GM21515 (cell line): ENCODE measurements around the gene RPS26.
"Not testable (repeated sequence)": the region's sequence is repeated elsewhere in the genome, so short reads cannot be mapped to it uniquely, and the experiment has no call there.

Source experiments
- ATAC-seq: cut with Tn5 transposase; IDR thresholded peaks from one replicate; pipeline ENCODE4 v1.9.1; 2021; ENCODE audit not compliant: unreplicated experiment

The RPS26 gene

GRCh38 chr12:56074396-56074795 is 32.7 kb downstream of the RPS26 start:
- no peak for ATAC-seq

DNA sequence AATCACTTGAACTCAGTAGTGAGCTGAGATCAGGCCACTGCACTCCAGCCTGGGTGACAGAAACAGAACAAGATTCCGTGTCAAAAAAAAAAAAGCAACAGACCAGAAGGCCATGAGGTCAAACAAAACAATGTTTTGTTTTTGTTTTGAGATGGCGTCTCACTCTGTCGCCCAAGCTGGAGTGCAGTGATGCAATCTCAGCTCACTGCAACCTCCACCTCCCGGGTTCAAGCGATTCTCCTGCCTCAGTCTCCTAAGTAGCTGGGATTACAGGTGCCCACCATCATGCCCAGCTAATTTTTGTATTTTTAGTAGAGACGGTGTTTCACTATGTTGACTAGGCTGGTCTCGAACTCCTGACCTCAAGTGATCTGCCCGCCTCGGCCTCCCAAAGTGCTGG is 36.2 kb downstream of the RPS26 start:
- not testable (repeated sequence) for ATAC-seq

DNA sequence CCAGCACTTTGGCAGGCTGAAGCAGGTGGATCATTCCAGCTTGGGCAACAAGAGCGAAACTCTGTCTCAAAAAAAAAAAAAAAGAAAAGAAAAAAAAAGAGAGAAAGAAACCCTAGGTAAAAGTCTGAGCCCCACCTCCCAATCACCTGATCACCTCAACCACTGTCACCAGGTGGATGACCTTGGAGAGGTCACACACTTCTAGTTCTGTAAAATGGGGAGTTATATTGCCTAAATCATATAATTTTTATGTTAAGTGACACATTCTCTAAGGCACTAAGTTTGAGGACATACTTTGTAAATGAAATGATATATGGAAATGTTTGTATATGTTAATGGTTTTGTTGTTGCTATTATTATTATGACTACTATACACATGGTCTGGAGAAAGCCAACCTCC is 36.7 kb downstream of the RPS26 start:
- no peak for ATAC-seq

DNA sequence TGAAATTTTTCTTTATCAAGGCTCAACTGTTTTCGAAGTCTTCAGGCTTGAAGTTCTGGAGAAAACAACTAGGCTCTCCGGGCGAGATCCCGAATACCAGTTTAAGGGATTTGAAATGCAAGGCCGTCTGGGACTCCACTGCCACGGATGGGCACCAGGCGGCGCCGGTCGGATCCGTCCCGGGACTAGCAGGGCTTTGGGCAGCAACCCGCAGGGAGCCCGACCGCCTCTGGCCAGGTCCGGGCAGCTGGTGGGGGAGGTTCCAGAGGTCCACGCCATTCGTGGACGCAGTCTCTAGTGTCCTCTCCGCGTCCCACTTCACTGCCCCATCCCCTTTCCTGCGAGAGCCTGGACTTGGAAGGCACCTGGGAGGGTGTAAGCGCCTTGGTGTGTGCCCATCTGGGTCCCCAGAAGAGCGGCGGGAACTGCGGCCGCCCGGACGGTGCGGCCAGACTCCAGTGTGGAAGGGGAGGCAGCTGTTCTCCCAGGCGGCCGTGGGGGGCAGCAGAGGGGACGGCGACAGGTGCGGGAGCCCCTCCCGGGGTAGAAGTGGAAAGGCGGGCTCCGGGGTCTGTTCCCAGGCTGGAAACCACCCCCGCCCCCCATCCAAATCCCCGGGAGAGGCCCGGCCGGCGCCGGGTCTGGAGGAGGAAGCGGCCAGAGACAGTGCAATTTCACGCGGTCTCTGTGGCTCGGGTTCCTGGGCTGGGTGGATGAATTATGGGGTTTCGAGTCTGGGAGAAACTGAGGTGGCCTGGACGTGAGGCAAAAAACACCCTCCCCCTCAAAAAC is 37.4 kb downstream of the RPS26 start:
- ATAC-seq: no peak

- ATAC-seq: no peak
These were observed 38.2 kb downstream of the RPS26 start, which contains the start of gene ERBB3 for GRCh38 chr12:56079723-56080555. Gene ERBB3 (plus strand): TSS chr12:56080165. CDS start chr12:56080301, 136 bp downstream.

DNA sequence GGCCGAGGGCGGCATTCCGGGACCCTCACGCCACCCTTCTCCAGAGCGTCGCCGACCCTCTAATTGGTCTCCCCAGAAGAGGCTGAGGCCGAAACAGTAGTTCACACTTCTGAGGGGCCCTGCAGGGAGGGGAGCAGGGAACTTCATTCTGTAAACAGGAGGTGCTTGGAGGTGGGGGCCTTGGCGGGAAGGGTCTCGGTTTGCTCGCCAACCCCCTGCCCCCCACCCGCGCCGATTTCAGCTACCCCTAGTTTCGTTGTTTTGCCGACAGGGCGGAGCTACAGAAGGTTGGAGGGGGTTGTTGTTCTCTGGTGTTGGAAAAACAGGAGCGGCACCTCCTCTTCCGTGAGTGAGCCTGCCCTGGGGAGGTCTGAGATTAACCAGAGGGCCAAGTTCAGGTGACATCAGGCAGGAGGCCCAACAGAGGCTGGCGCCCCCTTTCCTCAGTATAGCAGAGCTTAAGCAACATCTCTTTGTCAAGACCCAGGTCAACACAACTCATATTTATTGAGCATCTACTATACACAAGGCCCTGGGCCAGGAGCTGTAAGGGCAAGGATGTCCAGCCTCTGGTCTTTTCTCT is 38.9 kb downstream of the RPS26 start:
- ATAC-seq: no peak

DNA sequence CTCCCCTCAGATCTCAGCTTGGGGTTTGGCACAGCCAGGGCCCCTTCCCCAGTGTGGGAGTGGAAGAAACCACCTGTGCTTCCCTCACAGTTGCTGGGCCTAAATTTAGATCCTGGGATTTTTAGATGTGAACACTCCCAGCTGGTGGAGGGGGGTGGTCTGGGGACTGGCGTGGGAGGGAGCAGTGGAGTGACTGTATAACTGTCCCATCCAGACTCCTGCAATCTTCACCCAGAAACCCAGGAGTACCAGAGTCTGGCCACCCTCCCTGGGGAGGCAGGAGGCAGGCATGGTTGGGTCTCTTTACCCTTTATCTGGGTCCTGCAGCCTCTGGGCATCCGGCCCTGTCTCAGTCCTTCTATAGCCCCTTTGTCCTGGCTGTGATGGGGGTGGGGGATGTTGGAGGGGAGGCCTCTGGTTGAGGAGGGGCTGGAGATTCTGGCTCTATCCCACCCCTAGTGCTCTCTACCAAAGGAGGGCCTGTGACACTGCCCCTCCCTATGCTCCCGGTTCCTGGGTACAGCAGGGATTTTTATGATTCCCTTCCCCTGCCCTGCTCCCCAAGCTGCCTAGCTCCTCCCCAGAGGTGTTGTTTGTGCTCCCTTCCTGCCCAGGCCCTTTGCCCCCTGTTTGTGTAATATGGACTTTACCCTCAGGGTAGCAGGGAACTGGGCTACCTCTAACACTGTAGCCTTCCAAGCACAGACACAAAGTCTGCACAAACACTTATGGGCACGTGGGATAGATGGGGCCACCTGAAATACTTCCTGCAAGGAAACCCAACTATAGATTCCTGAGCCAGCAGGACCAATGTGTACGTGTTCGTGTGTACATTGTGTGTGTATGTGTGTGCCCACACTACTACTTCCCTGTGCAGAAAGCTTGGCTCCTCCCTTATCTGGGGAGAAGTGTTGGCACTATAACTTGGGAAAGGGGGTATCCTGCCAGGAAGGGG is 40.0 kb downstream of the RPS26 start:
- no peak for ATAC-seq

DNA sequence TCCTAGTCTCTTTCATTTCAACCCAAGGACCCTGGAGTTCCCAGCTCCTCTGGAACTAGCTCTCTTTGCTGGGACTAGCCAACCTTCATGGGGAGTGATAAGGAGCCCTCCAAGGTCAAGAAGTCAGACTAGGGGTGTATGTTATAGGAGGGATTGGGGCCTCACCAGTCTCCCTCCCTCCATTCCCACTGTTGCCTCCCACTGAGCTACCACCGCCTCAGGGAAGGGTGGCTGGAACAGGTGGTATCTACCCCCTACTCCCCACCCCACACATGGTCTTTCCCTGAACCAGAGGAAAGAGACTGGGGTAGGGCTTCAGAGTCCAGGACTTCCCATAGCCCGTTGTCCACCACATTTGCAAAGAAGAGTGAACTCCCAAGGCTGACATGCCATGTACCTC is 40.7 kb downstream of the RPS26 start:
- ATAC-seq: no peak

DNA sequence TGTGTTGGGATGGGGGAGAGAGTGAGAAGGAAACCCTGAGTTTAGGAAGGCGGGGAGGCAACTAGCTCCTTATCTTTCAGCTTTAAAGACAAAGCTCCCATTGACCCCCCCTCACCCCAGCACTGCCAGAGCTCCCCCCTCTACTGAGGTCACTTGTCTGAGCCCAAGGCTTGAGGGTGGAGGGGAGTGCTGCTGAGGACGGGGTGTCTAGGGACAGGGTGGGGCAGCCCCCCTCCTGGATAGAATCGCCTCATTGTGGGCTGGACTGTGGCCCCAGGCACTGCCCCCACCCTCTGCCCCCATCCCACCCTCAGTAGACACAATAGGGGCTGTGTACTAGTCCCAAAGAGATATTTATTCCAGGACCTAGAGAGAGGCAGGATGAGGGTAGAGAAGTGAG is 41.2 kb downstream of the RPS26 start:
- ATAC-seq: no peak

GRCh38 chr12:56084958-56085543 is 43.3 kb downstream of the RPS26 start:
- ATAC-seq: no peak

DNA sequence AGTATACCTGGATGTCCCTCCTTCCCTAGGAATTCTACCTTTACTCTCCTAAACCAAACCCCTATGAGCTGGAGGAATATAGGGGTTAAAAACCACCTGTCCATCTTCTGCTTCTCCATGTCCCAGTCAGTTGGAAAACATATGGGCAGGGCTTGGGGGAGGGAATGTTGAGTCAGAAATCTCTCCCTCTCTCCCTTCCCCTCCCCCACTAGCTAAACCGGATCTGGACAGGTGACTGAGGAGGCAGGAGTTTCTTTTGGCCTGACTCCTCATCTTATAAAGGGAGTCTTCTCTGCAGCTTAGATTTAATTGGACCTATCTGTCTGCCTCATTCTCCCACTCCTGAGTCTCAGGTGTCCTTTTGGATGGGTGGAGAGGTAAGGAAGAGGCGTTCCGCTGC is 44.4 kb downstream of the RPS26 start:
- no peak for ATAC-seq

DNA sequence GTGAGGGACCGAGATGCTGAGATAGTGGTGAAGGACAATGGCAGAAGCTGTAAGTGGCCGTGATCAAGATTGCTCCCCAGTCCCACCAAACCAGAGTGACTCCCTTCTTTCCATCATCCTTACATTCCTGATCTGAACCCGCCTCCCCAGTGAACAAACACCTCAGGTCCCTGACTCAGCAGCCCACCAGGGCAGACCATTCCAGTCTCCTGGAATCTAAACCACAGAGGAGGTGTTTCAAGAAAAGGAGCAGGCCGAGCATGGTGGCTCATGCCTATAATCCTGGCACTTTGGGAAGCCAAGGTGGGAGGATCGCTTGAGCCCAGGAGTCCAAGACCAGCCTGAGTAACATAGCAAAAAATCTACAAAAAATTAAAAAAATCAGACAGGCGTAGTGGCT is 44.9 kb downstream of the RPS26 start:
- no peak for ATAC-seq

DNA sequence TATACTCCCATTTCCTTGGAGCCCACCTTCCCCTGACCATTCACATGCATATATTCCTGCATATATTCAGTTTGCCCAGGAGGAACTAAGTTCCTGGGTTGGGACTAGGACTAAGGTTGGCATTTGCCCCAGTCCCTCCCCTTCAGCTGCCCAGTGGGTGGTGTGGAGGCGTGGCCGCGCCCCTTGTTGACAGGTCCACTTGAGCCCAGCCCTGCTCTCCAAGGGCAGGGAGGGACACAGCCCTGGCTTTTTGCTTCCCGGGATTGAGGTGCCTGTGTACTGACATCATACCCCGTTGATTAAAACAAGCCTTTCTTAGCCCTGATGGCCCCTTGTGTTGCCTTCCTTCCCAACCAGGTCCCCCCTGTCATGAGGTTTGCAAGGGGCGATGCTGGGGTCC is 45.5 kb downstream of the RPS26 start:
- ATAC-seq: no peak
